Peyer's patch (tissue), 4 donors: Measurements from ENCODE around the gene PSEN1. TPM values are rescaled to one million over a fixed set of nuclear protein-coding genes. Genes with fewer than 3 reads are reported as not detected.
"Not testable (repeated sequence)": the region's sequence is repeated elsewhere in the genome, so short reads cannot be mapped to it uniquely, and the experiment has no call there.

Source experiments
- DNase-seq, 3 donors: peaks; one replicate each; pipeline ENCODE4 v3.0.0-alpha.2; 2017 to 2019
- H3K27ac ChIP-seq, 4 donors: fragments of 200-600 bp; sonication (generic); one replicate each; pipeline ENCODE4 v1.5.1; 2016 to 2019
- H3K27me3 ChIP-seq, 2 donors: fragments of 200-600 bp; sonication (generic); one replicate each; pipeline ENCODE4 v1.5.1; 2019
- H3K36me3 ChIP-seq, 3 donors: fragments of 200-600 bp; sonication (generic); one replicate each; pipeline ENCODE4 v1.5.1; 2016 to 2019
- H3K4me1 ChIP-seq, 4 donors: fragments of 200-600 bp; sonication (generic); one replicate each; pipeline ENCODE4 v1.5.1; 2016 to 2019
- H3K4me3 ChIP-seq, 4 donors: fragments of 200-600 bp; sonication (generic); 1 replicate in 3 of 4; 2 replicates in 1 of 4; pipeline ENCODE4 v1.5.1; 2016 to 2019; ENCODE audit warnings: mild to moderate bottlenecking in 1 of 4
- H3K9me3 ChIP-seq, 4 donors: fragments of 200-600 bp; sonication (generic); one replicate each; pipeline ENCODE4 v1.5.1; 2016 to 2019; ENCODE audit warnings: mild to moderate bottlenecking in 1 of 4
- POLR2A ChIP-seq, 2 donors: fragments of 450-650 bp; IDR thresholded peaks; one replicate each; pipeline ENCODE4 v1.5.1; 2017; ENCODE audit warnings: antibody characterized with exemption in 2 of 2, mild to moderate bottlenecking in 2 of 2, moderate library complexity in 2 of 2
- total RNA-seq, 4 donors: library from RNA; depleted of rRNA; stranded (reverse); fragments of >200 nt; gene quantifications; one replicate each; pipeline ENCODE4 v1.1.0, GENCODE V29; 2016
- TF ChIP-seq, protein P1 (sequence below), 6 experiments: fragments of 450-650 bp in 4 of 6; fragments of 200-600 bp in 2 of 6; sonication (generic) in 1 of 6; IDR thresholded peaks; one replicate each; pipeline ENCODE4 v1.5.1; 2017 to 2019; ENCODE audit warnings: antibody characterized with exemption in 6 of 6, mild to moderate bottlenecking in 3 of 6, moderate library complexity in 1 of 6

PSEN1 gene
- total RNA-seq, 4 donors from 2014 or later, result 32.2 to 118 (median 100) TPM

- Histone ChIP-seq H3K36me3 (peaks cover 0 to 83% (median 3%) of the 10 kb centered on the region in 3 donors), H3K27ac (no peak overlapping the region), H3K27me3 (no peaks in the 10 kb centered on the region), H3K4me3 (no peak overlapping the region), H3K4me1 (no peaks in the 10 kb centered on the region), H3K9me3 (no peaks in the 10 kb centered on the region)
- TF ChIP-seq, protein P1, sequence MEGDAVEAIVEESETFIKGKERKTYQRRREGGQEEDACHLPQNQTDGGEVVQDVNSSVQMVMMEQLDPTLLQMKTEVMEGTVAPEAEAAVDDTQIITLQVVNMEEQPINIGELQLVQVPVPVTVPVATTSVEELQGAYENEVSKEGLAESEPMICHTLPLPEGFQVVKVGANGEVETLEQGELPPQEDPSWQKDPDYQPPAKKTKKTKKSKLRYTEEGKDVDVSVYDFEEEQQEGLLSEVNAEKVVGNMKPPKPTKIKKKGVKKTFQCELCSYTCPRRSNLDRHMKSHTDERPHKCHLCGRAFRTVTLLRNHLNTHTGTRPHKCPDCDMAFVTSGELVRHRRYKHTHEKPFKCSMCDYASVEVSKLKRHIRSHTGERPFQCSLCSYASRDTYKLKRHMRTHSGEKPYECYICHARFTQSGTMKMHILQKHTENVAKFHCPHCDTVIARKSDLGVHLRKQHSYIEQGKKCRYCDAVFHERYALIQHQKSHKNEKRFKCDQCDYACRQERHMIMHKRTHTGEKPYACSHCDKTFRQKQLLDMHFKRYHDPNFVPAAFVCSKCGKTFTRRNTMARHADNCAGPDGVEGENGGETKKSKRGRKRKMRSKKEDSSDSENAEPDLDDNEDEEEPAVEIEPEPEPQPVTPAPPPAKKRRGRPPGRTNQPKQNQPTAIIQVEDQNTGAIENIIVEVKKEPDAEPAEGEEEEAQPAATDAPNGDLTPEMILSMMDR (IDR thresholded peaks at IDR 0.05), result no peak
- no peak for TF ChIP-seq POLR2A (IDR thresholded peaks at IDR 0.05)
- no peak for DNase-seq
These were observed 31.4 kb downstream of the PSEN1 start for GRCh38 chr14:73167727-73168126.

GRCh38 chr14:73168274-73168673 is 32.0 kb downstream of the PSEN1 start:
- Histone ChIP-seq H3K27me3 (no peaks in the 10 kb centered on the region), H3K9me3 (no peaks in the 10 kb centered on the region), H3K4me3 (no peak overlapping the region), H3K4me1 (no peaks in the 10 kb centered on the region), H3K27ac (no peak overlapping the region), H3K36me3 (peaks cover 0 to 81% (median 3%) of the 10 kb centered on the region in 3 donors)
- DNase-seq, result no peak
- TF ChIP-seq, protein P1 (IDR thresholded peaks at IDR 0.05), result no peak
- no peak for TF ChIP-seq POLR2A (IDR thresholded peaks at IDR 0.05)

DNA sequence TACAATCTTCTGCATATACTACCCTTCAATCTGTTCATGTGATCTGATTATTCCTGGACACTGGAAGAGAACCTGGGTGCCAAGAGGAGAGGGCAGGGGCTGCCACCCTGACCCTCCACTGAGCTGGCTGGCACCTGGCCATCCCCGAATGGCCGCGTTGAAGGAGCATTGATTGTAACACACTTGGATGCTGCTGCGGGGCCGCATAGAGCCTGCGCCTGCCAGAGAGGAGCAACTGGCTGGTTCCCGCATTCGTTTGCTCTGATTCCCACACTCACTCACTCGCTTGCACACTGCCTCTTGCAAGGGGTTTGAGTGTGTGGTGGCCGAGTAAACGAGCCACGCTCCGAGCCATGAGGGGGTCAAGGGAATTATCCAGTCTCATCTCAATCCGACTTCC is 32.4 kb downstream of the PSEN1 start:
- DNase-seq, result no peak
- no peaks in the 10 kb centered on the region for H3K9me3 ChIP-seq
- peaks cover 0 to 81% (median 3%) of the 10 kb centered on the region in 3 donors for H3K36me3 ChIP-seq
- no peak overlapping the region for H3K27ac ChIP-seq
- no peak overlapping the region for H3K4me3 ChIP-seq
- no peak for TF ChIP-seq POLR2A (IDR thresholded peaks at IDR 0.05)
- TF ChIP-seq, protein P1 (IDR thresholded peaks at IDR 0.05), result no peak
- H3K27me3 ChIP-seq, result no peaks in the 10 kb centered on the region
- no peaks in the 10 kb centered on the region for H3K4me1 ChIP-seq

DNA sequence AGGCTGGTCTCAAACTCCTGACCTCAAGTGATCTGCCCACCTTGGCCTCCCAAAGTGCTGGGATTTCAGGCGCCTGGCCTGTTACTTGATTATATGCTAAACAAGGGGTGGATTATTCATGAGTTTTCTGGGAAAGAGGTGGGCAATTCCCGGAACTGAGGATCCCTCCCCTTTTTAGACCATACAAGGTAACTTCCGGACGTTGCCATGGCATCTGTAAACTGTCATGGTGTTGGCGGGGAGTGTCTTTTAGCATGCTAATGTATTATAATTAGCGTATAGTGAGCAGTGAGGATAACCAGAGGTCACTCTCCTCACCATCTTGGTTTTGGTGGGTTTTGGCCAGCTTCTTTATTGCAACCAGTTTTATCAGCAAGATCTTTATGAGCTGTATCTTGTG is 33.5 kb downstream of the PSEN1 start:
- H3K27me3 ChIP-seq, H3K9me3 ChIP-seq, DNase-seq, H3K4me3 ChIP-seq, H3K27ac ChIP-seq, H3K4me1 ChIP-seq: not testable (repeated sequence)
- peaks cover 0 to 81% (median 3%) of the 10 kb centered on the region in 3 donors for H3K36me3 ChIP-seq

DNA sequence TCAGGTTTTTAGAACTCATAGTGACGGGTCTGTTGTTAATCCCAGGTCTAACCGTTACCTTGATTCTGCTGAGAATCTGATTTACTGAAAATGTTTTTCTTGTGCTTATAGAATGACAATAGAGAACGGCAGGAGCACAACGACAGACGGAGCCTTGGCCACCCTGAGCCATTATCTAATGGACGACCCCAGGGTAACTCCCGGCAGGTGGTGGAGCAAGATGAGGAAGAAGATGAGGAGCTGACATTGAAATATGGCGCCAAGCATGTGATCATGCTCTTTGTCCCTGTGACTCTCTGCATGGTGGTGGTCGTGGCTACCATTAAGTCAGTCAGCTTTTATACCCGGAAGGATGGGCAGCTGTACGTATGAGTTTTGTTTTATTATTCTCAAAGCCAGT is 34.4 kb downstream of the PSEN1 start:
- H3K27ac ChIP-seq, result no peak overlapping the region
- H3K4me3 ChIP-seq, result no peak overlapping the region
- peaks cover 0 to 81% (median 3%) of the 10 kb centered on the region in 3 donors for H3K36me3 ChIP-seq
- H3K4me1 ChIP-seq, result no peaks in the 10 kb centered on the region
- DNase-seq, result no peak
- H3K27me3 ChIP-seq, result no peaks in the 10 kb centered on the region
- H3K9me3 ChIP-seq, result no peaks in the 10 kb centered on the region
- TF ChIP-seq POLR2A (IDR thresholded peaks at IDR 0.05), result no peak
- TF ChIP-seq, protein P1 (IDR thresholded peaks at IDR 0.05), result no peak

- no peak for DNase-seq
- H3K4me3 ChIP-seq, result no peak overlapping the region
- no peak for TF ChIP-seq POLR2A (IDR thresholded peaks at IDR 0.05)
- TF ChIP-seq, protein P1 (IDR thresholded peaks at IDR 0.05), result no peak
- H3K27ac ChIP-seq, result no peak overlapping the region
- H3K36me3 ChIP-seq, result peaks cover 0 to 89% (median 3%) of the 10 kb centered on the region in 3 donors
- H3K4me1 ChIP-seq, result no peaks in the 10 kb centered on the region
- no peaks in the 10 kb centered on the region for H3K27me3 ChIP-seq
- no peaks in the 10 kb centered on the region for H3K9me3 ChIP-seq
These were observed 36.2 kb downstream of the PSEN1 start for GRCh38 chr14:73172500-73172899.
